Testis (tissue), 3 donors: Measurements from ENCODE around the gene GNRHR. TPM values are rescaled to one million over a fixed set of nuclear protein-coding genes. Genes with fewer than 3 reads are reported as not detected.

Experiments used
- DNase-seq: peaks from one replicate; pipeline ENCODE4 v3.0.0-alpha.2; 2019
- H3K27ac ChIP-seq, 2 donors: fragments of 200-600 bp; sonication (generic); one replicate each; pipeline ENCODE4 v1.5.1; 2019
- H3K27me3 ChIP-seq: fragments of 200-600 bp; sonication (generic); one replicate; pipeline ENCODE4 v1.5.1; 2019
- H3K36me3 ChIP-seq: fragments of 200-600 bp; sonication (generic); one replicate; pipeline ENCODE4 v1.5.1; 2017; ENCODE audit warnings: low read depth; ENCODE audit errors: missing control alignments
- H3K4me1 ChIP-seq: fragments of 200-600 bp; sonication (generic); one replicate; pipeline ENCODE4 v1.5.1; 2019
- H3K4me3 ChIP-seq, 2 donors: fragments of 200-600 bp; sonication (generic); one replicate each; pipeline ENCODE4 v1.5.1; 2017 to 2019
- H3K9me3 ChIP-seq: fragments of 200-600 bp; sonication (generic); one replicate; pipeline ENCODE4 v1.5.1; 2017
- CTCF ChIP-seq, 3 experiments: fragments of 450-650 bp in 2 of 3; fragments of 200-600 bp in 1 of 3; sonication (generic) in 1 of 3; IDR thresholded peaks; one replicate each; pipeline ENCODE4 v1.5.1; 2016 to 2019; ENCODE audit warnings: antibody characterized with exemption in 3 of 3, mild to moderate bottlenecking in 2 of 3, moderate library complexity in 1 of 3
- POLR2A ChIP-seq: fragments of 450-650 bp; IDR thresholded peaks from one replicate; pipeline ENCODE4 v1.6.1; 2017; ENCODE audit warnings: antibody characterized with exemption, mild to moderate bottlenecking, moderate library complexity
- WGBS, 2 donors: methylation state at CpG; one replicate each; pipeline ENCODE4 v1.1.5; 2018; 5-methylcytosine and 5-hydroxymethylcytosine counted together
- intact Hi-C: fragments of 100-400 bp; cut with DNase I; formaldehyde crosslinking; loops from one replicate; pipeline ENCODE4 v1.15.1; 2023; ENCODE audit warnings: low total_unique reads
- polyA plus RNA-seq: library from polyadenylated mRNA; stranded (reverse); fragments of 350-450 nt; fragmentation: Illumina TruSeq; extraction: RNeasy Lipid Tissue Mini Kit (QIAGEN cat#74804); gene quantifications from one replicate; pipeline ENCODE4 v1.2.3, GENCODE V29; 2014; ENCODE audit warnings: low read depth, low replicate concordance; ENCODE audit not compliant: insufficient read depth
- small RNA-seq, 2 donors: library from RNA; depleted of rRNA; stranded (forward); fragments of <200 nt; gene quantifications; one replicate each; pipeline ENCODE3, GENCODE V24; 2016
- total RNA-seq, 2 donors: library from RNA; depleted of rRNA; stranded (reverse); fragments of >200 nt; gene quantifications; one replicate each; pipeline ENCODE4 v1.2.3, GENCODE V29; 2016

GNRHR gene
- total and polyA plus RNA-seq, 3 donors from 2014 or later = 0.16 TPM; not detected in 2

DNA sequence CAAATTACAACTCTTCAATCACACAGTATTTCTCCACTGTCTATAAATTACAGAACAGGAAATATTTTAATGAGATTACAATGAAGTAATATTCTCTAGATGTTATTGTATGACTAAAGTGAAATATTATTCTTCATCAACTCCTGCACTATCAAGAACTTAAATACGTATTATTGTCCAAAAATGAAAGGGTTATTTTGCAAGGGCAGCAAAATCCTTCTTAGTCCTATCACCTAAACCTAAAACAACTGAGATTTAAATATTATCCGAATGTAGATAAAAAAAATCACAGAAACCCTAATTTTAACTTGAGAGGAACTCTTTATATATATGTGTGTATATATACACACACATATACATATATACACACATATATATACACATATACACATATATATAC, 58.1 kb downstream of the GNRHR start:
- intact Hi-C loops = no loop called here

DNA sequence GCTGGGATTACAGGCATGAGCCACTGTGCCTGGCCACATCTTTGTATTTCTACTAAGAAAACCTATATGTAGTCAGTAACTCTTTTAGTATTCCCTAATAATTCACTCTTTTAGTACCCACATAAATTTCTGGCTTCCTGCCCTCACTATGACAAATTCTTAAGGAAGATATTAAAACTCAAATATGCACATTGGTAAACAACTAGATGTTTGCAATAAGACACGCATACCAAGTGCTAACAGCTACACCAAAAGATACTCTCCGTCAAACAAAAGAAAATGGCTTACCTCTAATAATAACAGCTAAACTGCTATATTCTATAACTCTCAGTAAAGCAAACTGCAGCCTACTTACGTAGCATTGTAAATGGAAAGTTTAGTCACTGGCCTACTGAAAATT, 59.5 kb downstream of the GNRHR start:
- H3K27me3 ChIP-seq = no peaks in the 10 kb centered on the region
- no peaks in the 10 kb centered on the region for H3K9me3 ChIP-seq
- DNase-seq = no peak
- H3K27ac ChIP-seq = no peak overlapping the region
- 98 to 99% methylated on average over 3 of the region's 3 CpGs for whole genome bisulfite sequencing, 2 donors
- H3K36me3 ChIP-seq = no peaks in the 10 kb centered on the region
- intact Hi-C loops = no loop called here
- H3K4me1 ChIP-seq = no peaks in the 10 kb centered on the region
- H3K4me3 ChIP-seq = no peak overlapping the region
- TF ChIP-seq CTCF (IDR thresholded peaks at IDR 0.05) (no peak), POLR2A (no peak)

More for the DNA sequence above, 58.1 kb downstream of the GNRHR start:
- Histone ChIP-seq H3K36me3 (no peaks in the 10 kb centered on the region), H3K27me3 (no peaks in the 10 kb centered on the region), H3K4me1 (no peaks in the 10 kb centered on the region), H3K27ac (no peak overlapping the region), H3K9me3 (no peaks in the 10 kb centered on the region), H3K4me3 (no peak overlapping the region)
- DNase-seq = no peak
- WGBS, 2 donors = 94 to 96% methylated on average over 2 of the region's 2 CpGs
- TF ChIP-seq CTCF (IDR thresholded peaks at IDR 0.05) (no peak), POLR2A (no peak)

DNA sequence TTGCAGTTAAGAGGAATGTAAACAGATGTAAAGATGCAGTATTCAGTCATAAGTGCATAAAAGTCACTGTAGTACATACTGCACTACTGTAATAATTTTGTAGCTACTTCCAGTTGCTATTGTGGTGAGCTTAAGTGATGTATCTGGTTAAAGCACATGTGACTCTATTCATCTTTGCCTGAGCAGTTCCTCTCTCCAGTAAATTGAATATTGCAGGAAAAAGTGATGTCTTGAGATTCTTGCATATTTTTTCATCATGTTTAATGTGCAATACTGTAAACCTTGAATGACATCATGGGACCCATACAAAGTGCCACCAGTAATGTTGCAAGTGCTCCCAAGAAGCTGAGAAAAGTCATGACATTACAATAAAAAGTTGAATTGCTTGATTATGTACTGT, 62.9 kb downstream of the GNRHR start:
- Histone ChIP-seq H3K4me3 (no peak overlapping the region), H3K9me3 (no peaks in the 10 kb centered on the region), H3K4me1 (no peaks in the 10 kb centered on the region), H3K36me3 (no peaks in the 10 kb centered on the region), H3K27ac (no peak overlapping the region), H3K27me3 (no peaks in the 10 kb centered on the region)
- no peak for TF ChIP-seq CTCF (IDR thresholded peaks at IDR 0.05)
- TF ChIP-seq POLR2A = no peak
- no peak for DNase-seq
- intact Hi-C loops = no loop called here

Small RNAs within 50 kb of the gene (small RNA-seq; reads per million reads assigned to genes)
- 0 reads per million in 2 donors for gene RF00091

Other genes starting within 250 kb of the GNRHR start
- gene CENPC, start 208.9 kb downstream of the GNRHR start, total RNA-seq = 10 to 100 TPM; 40.8 to 53.4 TPM
- 8.5 TPM for gene CENPC, start 208.9 kb downstream of the GNRHR start, polyA plus RNA-seq
- gene STAP1, start 195.7 kb downstream of the GNRHR start, total RNA-seq = 1 to 10 TPM in 1 of 2 donors, under 1 TPM in 1; 0.93 to 2.7 TPM
- gene STAP1, start 195.7 kb downstream of the GNRHR start, polyA plus RNA-seq = 3.0 TPM
- gene UBA6, start 53.2 kb downstream of the GNRHR start, total RNA-seq = 10 to 100 TPM; 76.2 to 86.8 TPM
- gene UBA6, start 53.2 kb downstream of the GNRHR start, polyA plus RNA-seq = 19.7 TPM
- gene TMPRSS11D, start 129.6 kb upstream of the GNRHR start, total RNA-seq = under 1 TPM in 1 of 2 donors, not detected in 1; 0.19 TPM
- 0.26 TPM for gene TMPRSS11D, start 129.6 kb upstream of the GNRHR start, polyA plus RNA-seq
- gene TMPRSS11A, start 209.1 kb upstream of the GNRHR start, total RNA-seq = under 1 TPM in 1 of 2 donors, not detected in 1; 0.06 TPM
- 0.70 TPM for gene TMPRSS11A, start 209.1 kb upstream of the GNRHR start, polyA plus RNA-seq